ENCODE measurements around the gene DLG2.

DLG2 gene

DNA sequence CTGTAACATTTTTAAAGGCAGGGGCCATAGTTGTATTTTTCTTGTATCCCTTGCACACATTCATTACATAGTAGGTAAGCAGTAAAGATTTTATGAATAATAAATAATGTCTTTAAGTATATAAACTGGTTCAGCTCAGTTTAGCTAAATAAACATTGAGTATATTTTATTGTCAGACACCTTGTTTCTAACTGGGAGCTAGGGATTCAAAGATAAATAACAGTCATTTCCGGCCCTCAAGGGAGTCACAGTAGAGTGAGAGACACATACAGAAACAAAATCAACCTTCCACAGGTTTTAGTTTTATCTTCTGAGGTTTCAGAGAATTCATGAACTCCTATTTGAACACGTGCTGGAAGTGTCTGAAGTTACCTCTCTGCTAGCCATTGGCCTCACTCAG, 760.2 kb downstream of the DLG2 start:
- H3K4me3 ChIP-seq (ENCODE audit: low read depth, low read length), result no peak overlapping the region
- TF ChIP-seq CTCF (IDR thresholded peaks at IDR 0.05; ENCODE audit: low read depth, low read length), result no peak
- in situ Hi-C loops (cut with HindIII; ENCODE audit: low sequenced_read_pairs), result no loop called here

DNA sequence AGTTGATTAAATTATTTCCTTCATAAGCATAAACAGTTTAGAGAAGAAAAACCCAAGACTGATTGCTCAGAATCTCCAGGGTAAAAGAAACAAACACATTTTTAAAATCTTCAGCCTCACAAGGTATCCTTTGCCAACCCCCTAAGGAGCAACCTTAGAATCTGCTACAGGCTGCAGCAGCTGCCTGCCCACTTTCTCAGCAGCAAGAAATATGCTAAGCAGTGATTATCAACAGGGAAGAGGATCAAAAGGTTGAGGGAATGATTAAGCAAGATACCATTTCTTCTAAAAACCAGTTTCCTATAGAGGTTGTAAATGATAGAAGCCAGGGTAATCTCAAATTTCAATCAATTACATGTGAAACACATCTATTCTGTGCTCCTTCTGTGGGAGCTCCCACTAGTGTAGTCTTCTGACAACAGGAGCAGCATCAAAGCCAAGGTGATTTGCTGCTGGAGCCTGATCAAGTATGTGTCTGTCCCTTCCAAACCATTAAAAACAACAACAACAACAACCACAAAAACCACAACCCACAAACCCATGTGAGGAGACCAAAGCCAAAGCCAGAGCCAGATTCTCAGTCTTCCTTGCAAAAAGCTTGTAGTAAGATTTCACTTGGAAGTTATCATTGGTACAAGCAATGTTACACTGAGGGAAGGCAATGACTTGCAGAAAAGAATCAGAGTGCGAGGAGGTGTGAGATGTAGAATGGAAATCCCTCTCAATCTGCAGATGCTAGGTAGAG, 761.2 kb downstream of the DLG2 start:
- H3K4me3 ChIP-seq (ENCODE audit: low read depth, low read length), result no peak overlapping the region
- in situ Hi-C loops (cut with HindIII; ENCODE audit: low sequenced_read_pairs), result no loop called here
- no peak for DNase-seq (ENCODE audit: low read depth, low spot score)
- no peak for TF ChIP-seq CTCF (IDR thresholded peaks at IDR 0.05; ENCODE audit: low read depth, low read length)

More for the DNA sequence above, 760.2 kb downstream of the DLG2 start:
- DNase-seq (ENCODE audit: low read depth, low spot score), result no peak

DNA sequence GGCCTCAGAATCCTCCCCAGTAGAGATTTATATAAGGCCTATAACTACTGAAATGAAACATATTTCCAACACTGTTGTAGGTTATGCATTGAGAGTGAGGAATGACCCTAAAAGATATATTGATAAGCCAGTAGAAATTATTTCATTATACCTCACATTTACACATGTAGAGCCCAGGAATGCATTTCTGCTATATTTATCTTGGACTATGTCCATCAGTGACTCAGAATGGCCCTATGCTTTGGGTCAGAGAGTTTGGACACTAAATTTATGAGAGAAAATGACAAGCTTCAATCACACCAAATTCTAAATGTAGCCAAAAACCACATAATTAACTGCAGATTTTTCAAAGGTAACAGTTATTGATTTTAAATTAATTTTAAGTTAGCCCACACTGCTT, 761.9 kb downstream of the DLG2 start:
- no peak overlapping the region for H3K4me3 ChIP-seq (ENCODE audit: low read depth, low read length)
- in situ Hi-C loops (cut with HindIII; ENCODE audit: low sequenced_read_pairs), result no loop called here
- no peak for TF ChIP-seq CTCF (IDR thresholded peaks at IDR 0.05; ENCODE audit: low read depth, low read length)
- DNase-seq (ENCODE audit: low read depth, low spot score), result no peak

GRCh38 chr11:84857746-84858145, 769.4 kb downstream of the DLG2 start:
- no peak overlapping the region for H3K4me3 ChIP-seq (ENCODE audit: low read depth, low read length)
- no peak for TF ChIP-seq CTCF (IDR thresholded peaks at IDR 0.05; ENCODE audit: low read depth, low read length)
- in situ Hi-C loops (cut with HindIII; ENCODE audit: low sequenced_read_pairs), result no loop called here
- DNase-seq (ENCODE audit: low read depth, low spot score), result no peak

DNA sequence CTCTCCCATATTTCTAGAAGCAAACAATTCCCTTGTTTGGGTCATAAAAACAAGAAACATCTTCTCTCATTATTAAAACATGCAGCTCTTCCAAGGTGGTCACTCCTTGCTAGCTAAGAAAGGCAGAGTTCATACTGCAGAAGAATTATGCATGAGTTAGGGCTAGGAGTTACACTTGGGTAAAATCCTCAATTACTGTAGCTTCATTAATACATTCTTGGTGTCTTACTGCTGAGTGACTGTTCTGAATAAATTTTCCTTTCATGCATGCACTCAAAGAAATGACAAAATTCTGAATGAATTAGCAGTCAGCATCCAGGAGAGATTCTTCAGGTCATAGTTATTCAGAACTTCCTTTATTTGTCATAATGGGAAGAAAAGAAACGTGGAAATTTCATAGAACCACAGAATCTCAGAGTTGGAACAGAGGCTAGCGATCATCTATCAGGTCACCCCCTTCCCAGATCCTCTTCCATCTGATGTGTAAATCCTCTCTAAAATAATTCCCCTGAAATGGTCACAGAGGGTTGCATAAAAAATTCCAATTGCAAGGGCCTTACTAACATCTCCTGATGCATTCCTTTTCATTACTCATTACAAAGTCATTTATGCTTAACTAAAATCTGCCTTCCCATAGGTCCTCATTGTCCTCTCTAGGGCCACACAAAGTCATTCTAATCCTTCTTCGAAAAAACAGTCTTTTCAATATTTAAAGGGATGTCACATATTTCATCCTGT, 771.5 kb downstream of the DLG2 start:
- no peak for TF ChIP-seq CTCF (IDR thresholded peaks at IDR 0.05; ENCODE audit: low read depth, low read length)
- in situ Hi-C loops (cut with HindIII; ENCODE audit: low sequenced_read_pairs), result no loop called here
- DNase-seq (ENCODE audit: low read depth, low spot score), result peak; percentile 44
- H3K4me3 ChIP-seq (ENCODE audit: low read depth, low read length), result no peak overlapping the region

GRCh38 chr11:84854498-84854880, 772.7 kb downstream of the DLG2 start:
- H3K4me3 ChIP-seq (ENCODE audit: low read depth, low read length), result no peak overlapping the region
- no peak for TF ChIP-seq CTCF (IDR thresholded peaks at IDR 0.05; ENCODE audit: low read depth, low read length)
- in situ Hi-C loops (cut with HindIII; ENCODE audit: low sequenced_read_pairs), result no loop called here
- no peak for DNase-seq (ENCODE audit: low read depth, low spot score)

Data from astrocyte of the spinal cord (primary cell).